HG03457 (cell line): Measurements from ENCODE around the gene ATXN10.

ENCODE experiments used
- ATAC-seq: cut with Tn5 transposase; IDR thresholded peaks from one replicate; pipeline ENCODE4 v1.9.1; 2021; ENCODE audit warnings: moderate number of reproducible peaks; ENCODE audit not compliant: unreplicated experiment

The ATXN10 gene

DNA sequence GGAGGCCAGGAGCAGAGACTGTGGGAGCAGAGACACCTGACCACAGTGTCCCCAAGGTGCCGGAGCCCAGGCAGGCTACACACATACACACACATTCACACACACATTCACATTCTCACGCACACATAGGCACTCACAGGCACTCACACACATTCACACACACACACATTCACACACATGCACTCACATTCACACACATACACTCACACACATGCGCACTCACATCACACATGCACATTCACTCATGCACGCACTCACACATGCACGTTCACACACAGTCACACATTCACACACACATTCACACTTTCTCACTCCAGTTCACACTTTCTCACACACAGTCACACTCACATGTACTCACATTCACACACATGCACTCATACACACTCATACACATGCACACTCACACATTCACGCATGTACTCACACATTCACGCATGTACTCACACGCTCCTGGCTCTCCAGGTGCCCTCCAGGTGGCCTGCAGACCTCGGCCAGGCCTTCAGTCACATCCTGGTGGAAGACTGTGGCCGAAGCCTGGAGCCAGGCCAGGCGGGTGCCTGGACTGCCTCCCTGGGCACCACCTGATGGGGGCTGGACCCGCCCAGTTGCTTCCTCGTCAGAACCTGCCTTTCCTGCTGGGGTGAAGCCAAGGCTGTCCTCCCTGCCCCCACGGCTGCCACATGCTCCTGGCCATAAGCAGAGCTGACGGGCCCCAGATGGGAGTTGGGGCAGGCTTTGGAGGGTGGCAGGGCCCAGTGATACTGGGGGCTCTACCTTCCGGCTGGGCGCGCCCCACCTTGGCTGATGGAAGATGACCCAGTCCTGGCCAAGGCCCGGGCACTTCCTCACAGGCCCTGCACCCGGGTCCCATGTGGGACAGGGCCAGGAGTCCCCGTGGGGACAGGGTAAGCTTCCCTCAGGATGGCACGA is 215.8 kb downstream of the ATXN10 start:
- ATAC-seq, result no peak

DNA sequence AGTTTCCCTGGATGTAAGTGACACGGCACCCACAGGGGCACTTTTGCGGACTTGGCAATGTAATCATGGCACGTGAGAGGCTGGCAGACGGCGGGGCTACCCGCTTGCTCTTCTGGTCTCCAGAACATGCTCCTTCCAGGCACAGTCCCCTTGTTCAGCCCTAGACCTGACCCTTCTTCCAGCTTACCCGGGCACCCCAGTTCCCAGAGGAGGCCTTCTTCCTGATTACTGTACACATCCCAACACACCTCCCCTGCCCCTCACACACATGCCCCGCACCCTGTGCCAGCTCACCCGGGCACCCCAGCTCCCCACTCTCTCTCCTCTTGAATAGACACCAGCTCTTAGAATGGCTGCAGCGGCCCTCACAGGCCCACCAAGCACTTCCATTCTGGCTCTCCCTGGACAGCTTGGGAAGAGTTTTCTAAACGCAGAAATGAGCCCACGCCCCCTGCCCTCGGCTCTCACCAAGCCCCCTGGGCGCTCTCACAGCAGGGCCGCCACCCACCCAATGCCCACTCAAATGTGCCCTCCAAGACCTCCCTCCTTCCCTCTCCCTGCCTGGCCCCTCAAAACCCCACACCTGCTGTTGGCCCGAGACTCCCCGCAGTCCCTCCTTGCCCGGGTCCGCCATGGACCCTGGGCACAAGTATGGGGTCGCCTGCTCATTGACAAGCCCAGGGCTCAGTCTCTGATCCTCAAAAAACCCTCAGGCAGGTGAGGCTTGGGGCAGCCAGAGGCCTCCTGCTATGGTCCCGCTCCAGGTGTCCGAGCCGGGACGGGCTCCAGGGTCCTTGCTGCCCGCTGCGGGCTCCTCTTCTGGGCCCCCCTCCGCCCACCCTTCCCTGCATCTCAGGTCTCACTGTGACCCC is 216.8 kb downstream of the ATXN10 start:
- ATAC-seq, result no peak

DNA sequence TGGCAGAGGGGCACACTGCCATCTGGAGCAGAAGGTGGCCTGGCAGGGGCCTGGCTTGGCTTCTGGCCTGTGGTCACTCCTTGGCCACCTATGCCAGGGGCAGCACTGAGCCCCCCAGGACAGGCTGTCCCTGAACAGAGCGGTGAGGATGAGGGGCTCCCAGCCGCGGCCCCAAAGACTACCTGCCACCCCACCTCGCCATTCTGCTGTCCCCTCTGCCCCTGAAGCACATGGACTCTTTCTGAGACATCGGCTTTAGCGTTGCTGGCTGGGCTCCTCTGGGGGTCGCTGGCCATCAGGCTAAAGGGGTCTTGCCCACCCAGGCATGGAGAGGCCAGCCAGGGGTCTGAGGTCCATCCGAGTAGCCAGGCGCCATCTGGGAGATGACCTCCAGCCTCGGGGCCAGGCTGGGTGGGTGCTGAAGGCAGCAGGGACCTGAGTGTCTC is 217.5 kb downstream of the ATXN10 start:
- no peak for ATAC-seq

DNA sequence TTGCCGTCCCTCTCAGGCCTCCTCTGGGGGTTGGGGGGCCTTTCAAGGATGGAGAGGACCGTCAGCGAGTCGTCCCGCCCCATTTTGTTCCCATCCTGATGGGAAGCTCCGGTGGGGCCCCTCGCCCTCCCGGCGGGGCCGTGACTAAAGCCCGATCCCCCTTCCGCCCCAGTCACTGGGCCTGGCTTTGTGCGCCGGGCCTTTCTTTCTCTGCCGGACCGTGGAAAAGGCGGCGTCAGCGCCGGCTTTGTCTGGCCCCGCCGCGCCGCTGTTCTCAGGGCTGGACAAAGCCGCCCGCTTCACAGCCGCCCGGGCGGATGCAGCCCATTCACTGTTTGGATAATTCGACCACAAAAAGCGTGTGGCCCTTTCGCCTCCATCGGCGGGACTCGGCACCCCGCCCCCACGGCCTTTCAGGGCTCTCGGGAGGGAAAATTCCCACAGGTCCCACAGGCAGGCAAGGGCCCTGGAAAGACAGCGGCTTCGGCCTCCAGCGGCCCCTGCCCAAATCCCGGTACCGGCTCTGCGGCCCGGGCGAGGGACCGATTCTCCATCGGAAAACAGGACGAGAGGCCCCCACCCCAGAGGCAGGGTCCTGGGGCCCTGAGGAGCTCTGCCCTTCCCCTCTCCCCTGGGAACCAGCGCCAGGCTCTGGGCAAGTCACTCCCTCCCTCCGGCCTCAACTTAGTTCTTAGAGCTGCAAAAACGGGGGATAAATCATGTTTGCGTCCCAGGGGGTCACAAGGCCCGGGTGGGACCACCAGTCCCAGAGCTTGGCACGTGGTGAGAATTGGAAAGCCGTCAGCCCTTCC is 218.1 kb downstream of the ATXN10 start:
- ATAC-seq, result no peak

DNA sequence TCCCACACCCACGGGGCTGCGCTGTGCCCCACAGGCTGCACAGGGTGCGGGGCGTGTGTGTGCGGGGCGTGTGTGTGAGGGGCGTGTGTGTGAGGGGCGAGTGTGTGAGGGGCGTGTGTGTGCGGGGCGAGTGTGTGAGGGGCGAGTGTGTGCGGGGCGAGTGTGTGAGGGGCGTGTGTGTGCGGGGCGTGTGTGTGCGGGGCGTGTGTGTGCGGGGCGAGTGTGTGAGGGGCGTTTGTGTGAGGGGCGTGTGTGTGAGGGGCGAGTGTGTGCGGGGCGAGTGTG is 218.7 kb downstream of the ATXN10 start:
- ATAC-seq, result no peak

DNA sequence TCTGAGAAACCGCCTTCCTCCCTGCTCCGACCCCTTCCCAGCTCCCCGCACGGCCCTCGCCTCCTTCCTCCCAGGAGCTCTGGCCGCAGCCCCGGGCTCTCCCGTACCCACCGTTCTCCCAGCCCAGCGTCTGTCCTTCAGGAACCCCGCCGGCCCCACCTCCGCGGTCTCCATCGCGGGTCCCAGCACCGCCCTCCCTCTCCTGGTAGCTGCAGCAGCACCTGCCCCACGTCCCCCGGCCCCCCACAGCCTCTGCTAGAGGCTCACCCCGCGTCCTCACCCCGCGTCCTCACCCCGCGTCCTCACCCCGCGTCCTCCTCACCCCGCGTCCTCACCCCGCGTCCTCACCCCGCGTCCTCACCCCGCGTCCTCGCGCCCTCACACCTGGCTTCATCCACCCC is 219.4 kb downstream of the ATXN10 start:
- ATAC-seq, result no peak

DNA sequence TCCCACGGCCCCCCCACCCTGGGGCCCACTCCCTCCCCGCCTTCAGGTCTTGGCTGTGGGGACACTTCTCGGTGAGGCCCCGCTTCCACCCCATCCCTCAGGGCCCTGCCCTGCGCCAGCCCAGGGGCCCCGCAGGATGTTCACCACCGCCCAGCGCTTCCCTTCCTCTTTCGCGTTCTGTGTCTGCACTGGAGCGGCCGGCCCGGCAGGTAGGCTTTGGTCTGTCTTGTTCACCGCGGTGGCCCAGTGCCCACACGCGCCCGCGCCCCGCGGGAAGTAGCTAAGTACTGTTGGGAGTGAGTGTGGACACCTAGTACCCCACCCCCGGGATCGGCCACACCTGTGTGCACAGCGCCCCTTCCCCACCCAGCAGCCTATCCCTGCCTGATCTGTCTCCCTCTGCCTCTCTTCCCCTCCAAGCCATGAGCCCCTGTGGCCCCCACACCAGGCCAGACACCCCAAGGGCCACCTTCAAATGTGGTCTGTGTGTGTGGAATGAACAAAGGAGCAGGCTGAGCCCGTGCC is 219.9 kb downstream of the ATXN10 start:
- no peak for ATAC-seq

DNA sequence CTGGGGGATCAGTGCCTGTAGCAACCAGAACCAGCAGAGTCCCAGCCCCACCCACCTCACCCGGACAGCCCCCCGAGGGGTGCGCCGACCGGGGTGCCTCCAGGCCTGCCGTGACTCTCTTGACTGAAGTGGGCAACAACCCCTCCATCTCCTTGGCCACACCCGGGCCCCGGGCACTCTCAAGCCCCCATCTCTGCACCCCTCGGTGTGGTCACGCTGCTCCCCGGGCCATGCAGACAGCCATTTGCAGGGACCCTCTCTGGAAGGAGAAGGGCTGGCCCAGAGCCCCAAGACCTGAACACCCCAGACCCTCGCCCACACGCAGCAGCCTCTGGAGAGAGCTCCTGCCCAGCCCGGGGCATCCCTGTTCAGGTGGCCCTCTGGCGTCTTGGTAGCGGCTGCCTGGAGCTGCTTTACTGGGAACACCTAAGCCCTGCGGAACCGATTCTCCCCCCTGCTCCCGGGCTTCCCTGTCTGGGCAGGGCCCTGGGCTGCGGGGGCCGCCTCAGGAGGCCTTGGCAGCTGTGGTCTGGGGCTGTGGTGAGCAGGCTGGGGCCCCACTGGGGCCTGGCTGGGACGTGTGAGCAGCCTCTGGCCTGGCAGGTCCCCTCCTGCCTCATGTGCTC is 220.5 kb downstream of the ATXN10 start:
- no peak for ATAC-seq

DNA sequence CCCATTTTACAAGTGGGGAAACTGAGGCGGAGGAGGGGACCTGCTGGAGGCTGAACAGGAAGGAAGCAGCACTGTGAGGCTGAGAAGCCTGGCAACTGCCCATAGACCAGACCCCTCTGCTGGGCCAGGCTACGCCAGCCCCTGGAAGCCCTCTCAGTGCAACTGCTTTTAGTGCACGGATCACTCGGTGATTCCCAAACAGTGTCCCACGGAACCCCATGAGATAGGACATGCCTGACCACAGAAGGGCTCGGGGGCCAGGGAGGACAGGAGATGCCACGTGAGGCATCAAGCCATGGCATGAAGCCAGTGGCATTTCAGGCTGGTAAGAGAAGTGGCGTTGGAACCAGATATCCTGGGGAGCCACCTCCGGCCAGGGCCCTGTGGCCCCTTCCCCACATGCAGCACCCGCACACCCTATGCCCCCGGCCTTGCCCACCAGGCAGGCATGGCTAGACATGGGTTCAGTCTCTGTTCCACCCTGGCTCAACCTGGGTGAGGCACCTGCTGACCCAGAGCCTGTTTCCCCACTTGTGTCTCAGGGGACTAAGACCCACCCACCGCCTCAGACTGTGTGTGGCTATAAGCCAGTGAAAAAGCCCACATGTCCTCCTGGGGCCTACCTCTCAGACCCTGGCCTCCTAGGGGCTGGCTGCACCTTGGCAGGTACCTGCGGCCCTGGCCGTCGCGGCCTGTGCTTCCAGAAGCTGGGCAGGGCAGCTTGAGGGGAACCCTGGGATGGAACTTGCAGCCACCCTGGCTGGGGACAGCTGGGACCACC is 221.2 kb downstream of the ATXN10 start:
- ATAC-seq, result no peak

DNA sequence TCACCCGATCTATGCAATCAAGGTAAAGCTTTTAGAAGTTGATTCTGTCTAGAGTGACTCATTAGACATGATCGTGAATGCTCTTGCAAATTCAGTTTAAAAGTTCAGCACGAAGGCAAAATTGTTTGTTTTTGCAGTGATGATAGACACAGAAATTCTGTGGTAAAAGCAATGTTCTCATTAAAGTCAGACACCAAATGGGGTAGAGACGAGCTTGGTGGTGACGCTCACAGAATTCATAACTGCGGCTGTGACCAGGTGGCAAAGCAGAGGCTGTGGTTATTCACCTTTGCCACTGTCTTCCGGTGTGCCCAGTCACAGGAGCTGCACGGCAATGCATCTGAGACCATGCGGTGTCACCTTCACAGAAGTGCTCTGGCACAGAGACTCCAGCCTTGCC is 221.9 kb downstream of the ATXN10 start:
- no peak for ATAC-seq
